HL-60 (cell line): ENCODE results near the gene TTL.

Source experiments
- DNase-seq, 2 experiments: peaks; one replicate each; pipeline ENCODE4 v3.0.0-alpha.2; 2010 to 2020; ENCODE audit warnings: low read depth in 1 of 2, low spot score in 1 of 2
- H3K27ac ChIP-seq: fragments of 250-450 bp; sonication (Bioruptor Pico); replicated peaks from 2 replicates; pipeline ENCODE4 v1.5.1; 2020; ENCODE audit warnings: mild to moderate bottlenecking, moderate library complexity
- H3K27me3 ChIP-seq: fragments of 250-450 bp; sonication (Bioruptor Pico); 2 replicates; pipeline ENCODE4 v1.5.1; 2021; ENCODE audit warnings: mild to moderate bottlenecking, moderate library complexity; ENCODE audit not compliant: insufficient read depth, poor library complexity, severe bottlenecking
- H3K4me3 ChIP-seq: replicated peaks from 2 replicates; pipeline ENCODE4 v1.5.1; 2011; ENCODE audit warnings: mild to moderate bottlenecking, control low read depth, low read length; ENCODE audit not compliant: insufficient read depth
- CTCF ChIP-seq: IDR thresholded peaks from one replicate; pipeline ENCODE4 v1.5.1; 2011; ENCODE audit warnings: low read length, control low read depth, inconsistent platforms; ENCODE audit not compliant: insufficient read depth
- GABPA ChIP-seq: IDR thresholded peaks from 2 replicates; pipeline ENCODE4 v1.6.1; 2012; ENCODE audit warnings: low read depth
- POLR2AphosphoS5 ChIP-seq: IDR thresholded peaks from 2 replicates; pipeline ENCODE4 v1.6.1; 2012; ENCODE audit warnings: low read depth
- REST ChIP-seq: IDR thresholded peaks from 2 replicates; pipeline ENCODE4 v1.6.1; 2012; ENCODE audit warnings: low read depth; ENCODE audit not compliant: insufficient replicate concordance
- SPI1 ChIP-seq: IDR thresholded peaks from 2 replicates; pipeline ENCODE4 v1.6.1; 2012; ENCODE audit warnings: low read depth, mild to moderate bottlenecking, borderline replicate concordance

TTL gene

GRCh38 chr2:112465382-112465781 lies 16.6 kb upstream of the TTL start:
- Histone ChIP-seq H3K4me3 (no peak overlapping the region), H3K27ac (no peak overlapping the region), H3K27me3 (no peaks in the 10 kb centered on the region)
- DNase-seq: no peak
- TF ChIP-seq CTCF (peak; percentile 2), GABPA (no peak), SPI1 (no peak), POLR2AphosphoS5 (no peak)

- TF ChIP-seq SPI1 (no peak), GABPA (no peak), POLR2AphosphoS5 (no peak), CTCF (no peak), REST (no peak)
- no peak for DNase-seq
- Histone ChIP-seq H3K4me3 (no peak overlapping the region), H3K27ac (no peak overlapping the region), H3K27me3 (no peaks in the 10 kb centered on the region)
These were observed 9.3 kb upstream of the TTL start for GRCh38 chr2:112472547-112473263.

- DNase-seq: no peak
- H3K27me3 ChIP-seq: no peaks in the 10 kb centered on the region
- no peak for TF ChIP-seq SPI1
- H3K27ac ChIP-seq: no peak overlapping the region
- H3K4me3 ChIP-seq: no peak overlapping the region
These were observed 7.0 kb upstream of the TTL start for GRCh38 chr2:112474844-112475486.

- Histone ChIP-seq H3K27me3 (no peaks in the 10 kb centered on the region), H3K27ac (no peak overlapping the region), H3K4me3 (no peak overlapping the region)
- no peak for DNase-seq
- TF ChIP-seq GABPA (no peak), POLR2AphosphoS5 (no peak), SPI1 (no peak), CTCF (no peak), REST (no peak)
These were observed 5.5 kb upstream of the TTL start for GRCh38 chr2:112476434-112476833.
